Skin epidermis (tissue), 12 donors: ENCODE data around the gene EIF4G1.
A peak's percentile ranks its signal among the peaks of the same experiment; 100 is the strongest.

ENCODE experiments used
- H3K27ac ChIP-seq, 21 experiments: fragments of 200-600 bp; sonication (generic) in 11 of 21; one replicate each; pipeline ENCODE4 v1.5.0; 2020; ENCODE audit warnings: mild to moderate bottlenecking in 3 of 21, inconsistent platforms in 2 of 21, moderate library complexity in 2 of 21
- H3K4me3 ChIP-seq, 7 experiments: fragments of 200-600 bp; sonication (generic) in 2 of 7; one replicate each; pipeline ENCODE4 v1.5.0; 2020; ENCODE audit warnings: inconsistent platforms in 2 of 7, mild to moderate bottlenecking in 2 of 7, moderate library complexity in 1 of 7

EIF4G1 gene

DNA sequence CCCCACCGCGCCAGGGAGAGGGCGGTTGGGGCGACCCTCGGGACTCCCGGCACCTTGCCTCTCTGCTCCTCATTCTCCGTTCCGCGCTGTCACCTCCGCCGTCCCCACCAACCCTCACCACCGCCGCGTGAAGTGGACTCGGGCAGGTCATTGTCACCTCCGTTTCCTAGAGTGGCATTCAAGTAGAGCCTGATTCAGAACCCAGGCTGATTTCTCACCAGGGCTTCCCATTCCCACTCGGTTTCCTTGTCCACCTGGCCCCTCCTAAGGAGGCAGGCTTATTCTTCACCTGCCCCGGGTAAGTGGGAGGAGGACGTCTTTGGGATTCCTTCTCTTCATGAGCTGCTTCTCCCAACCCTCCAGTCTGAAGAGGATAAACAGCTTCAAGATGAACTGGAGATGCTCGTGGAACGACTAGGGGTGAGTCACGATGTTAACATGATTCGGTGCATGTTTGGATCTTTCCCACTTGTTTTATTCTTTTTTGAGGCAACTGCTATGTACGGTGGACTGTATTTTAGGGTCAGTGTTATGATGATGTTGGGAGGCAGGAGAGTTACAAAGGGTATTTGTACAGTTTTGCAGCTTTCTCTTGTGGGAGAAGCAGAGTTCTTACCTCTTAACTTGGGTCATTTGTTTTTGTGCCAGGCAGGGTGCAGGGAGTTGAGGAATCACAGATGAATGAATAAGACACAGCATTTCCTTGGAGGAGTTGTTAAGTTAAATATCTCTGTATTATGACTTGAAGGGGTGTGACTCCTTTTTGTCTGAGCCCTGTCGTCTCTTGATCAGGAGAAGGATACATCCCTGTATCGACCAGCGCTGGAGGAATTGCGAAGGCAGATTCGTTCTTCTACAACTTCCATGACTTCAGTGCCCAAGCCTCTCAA lies 14.7 kb upstream of the EIF4G1 start:
- peak overlapping the region; percentile 71 to 95 (median 87) for H3K4me3 ChIP-seq
- peak overlapping the region; percentile 15 to 92 (median 84) for H3K27ac ChIP-seq

DNA sequence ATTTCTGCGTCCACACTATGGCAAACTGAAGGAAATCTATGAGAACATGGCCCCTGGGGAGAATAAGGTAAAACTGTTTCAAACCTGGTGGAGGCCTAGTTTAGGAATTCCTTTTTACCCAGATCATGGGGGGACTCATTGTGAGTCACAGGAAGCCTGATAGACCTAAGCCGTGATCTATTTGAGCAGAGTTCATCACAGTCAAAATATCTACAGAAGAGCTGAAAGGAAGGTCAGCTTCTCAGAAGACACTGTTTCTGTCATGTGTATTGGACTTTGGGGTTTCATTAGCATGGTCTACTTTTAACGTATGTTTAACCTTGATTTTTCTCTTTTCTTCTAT lies 14.1 kb upstream of the EIF4G1 start:
- H3K4me3 ChIP-seq: peak overlapping the region in 6 of 7 experiments; percentile 71 to 95 (median 88)

DNA sequence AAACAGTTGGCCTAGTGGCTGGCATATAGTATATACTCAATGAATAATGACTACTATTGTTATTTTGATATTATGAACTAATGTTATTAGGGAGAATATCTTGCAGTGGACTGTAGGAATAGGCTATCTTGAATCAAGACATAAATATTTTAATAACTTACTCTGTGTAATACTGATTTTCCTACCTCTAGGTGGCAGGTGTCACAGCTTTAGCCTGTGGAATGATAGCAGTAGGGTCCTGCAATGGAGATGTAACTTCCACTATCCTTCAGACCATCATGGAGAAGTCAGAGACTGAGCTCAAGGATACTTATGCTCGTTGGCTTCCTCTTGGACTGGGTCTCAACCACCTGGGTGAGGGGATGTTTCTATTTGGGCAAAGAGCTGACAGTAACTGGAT lies 8.8 kb upstream of the EIF4G1 start:
- Histone ChIP-seq H3K4me3 (no peak overlapping the region), H3K27ac (no peak overlapping the region)

More for the DNA sequence above, 14.1 kb upstream of the EIF4G1 start:
- peak overlapping the region in 6 of 21 experiments; percentile 78 to 90 (median 84) for H3K27ac ChIP-seq

DNA sequence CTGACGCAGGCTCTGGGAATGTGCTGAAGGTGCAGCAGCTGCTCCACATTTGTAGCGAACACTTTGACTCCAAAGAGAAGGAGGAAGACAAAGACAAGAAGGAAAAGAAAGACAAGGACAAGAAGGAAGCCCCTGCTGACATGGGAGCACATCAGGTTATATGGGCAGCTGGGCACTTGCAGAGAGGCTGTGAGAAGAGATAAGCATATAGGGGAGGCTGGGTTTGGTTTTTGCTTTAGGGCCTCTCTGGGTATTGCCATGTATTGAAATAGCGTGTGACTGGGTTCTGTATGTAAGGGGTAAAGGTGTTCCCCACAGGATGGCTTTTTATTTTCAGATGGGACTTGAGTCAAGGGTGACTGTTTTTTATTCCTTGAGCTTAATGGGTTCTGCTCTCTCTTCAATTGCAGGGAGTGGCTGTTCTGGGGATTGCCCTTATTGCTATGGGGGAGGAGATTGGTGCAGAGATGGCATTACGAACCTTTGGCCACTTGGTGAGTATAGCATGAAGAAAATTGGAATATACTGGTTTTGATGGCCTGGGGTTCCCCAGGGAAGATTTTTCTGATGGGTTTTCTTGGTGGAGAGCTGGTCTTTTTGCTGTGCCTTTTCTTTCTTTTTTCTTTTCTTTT lies 7.9 kb upstream of the EIF4G1 start:
- H3K4me3 ChIP-seq: no peak overlapping the region
- H3K27ac ChIP-seq: no peak overlapping the region

DNA sequence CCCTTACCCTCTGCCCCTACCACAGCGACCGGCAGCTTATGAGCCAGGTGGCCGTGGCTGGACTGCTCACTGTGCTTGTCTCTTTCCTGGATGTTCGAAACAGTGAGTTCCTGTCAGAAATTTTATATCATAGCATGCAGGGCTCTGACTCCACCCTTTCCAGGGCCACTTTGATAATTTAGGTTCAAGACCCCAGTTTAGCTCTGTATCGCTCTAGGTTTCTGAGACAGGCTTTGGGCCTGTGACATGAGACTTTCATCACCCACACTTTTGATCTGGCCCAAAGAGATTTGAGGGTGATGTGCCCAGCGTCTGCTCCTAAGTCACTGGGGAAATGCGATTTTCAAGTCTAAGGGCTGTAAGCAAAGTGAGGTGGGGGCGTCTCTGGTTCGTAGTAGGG lies 6.5 kb upstream of the EIF4G1 start:
- no peak overlapping the region for H3K4me3 ChIP-seq
- no peak overlapping the region for H3K27ac ChIP-seq

DNA sequence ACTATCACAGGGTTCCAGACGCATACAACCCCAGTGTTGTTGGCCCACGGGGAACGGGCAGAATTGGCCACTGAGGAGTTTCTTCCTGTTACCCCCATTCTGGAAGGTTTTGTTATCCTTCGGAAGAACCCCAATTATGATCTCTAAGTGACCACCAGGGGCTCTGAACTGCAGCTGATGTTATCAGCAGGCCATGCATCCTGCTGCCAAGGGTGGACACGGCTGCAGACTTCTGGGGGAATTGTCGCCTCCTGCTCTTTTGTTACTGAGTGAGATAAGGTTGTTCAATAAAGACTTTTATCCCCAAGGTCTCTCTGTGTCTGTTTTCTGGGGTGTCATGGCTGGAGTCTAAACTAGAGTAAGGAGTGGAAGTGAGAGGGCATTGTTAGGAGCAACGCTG lies 5.7 kb upstream of the EIF4G1 start:
- no peak overlapping the region for H3K27ac ChIP-seq
- H3K4me3 ChIP-seq: no peak overlapping the region

DNA sequence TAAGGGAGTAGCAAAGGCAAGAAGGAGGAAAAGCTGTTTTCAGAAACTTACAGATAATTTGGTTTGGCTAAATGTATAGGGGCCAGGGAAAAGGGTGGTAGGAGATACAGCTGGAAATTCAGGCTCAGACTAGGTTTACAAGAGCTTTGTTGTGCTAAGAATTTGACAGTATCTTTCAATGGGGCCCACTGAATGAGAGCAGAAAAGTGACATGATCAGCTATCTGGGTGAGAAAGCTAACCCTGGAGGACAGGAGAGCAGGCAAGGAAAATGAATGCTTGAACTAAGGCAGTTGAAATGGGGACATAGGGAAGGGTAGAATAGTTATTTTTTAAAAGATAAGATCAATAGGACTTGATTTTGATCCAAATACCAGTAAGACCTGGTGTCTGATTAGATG lies 2.8 kb upstream of the EIF4G1 start:
- H3K27ac ChIP-seq: no peak overlapping the region
- no peak overlapping the region for H3K4me3 ChIP-seq

DNA sequence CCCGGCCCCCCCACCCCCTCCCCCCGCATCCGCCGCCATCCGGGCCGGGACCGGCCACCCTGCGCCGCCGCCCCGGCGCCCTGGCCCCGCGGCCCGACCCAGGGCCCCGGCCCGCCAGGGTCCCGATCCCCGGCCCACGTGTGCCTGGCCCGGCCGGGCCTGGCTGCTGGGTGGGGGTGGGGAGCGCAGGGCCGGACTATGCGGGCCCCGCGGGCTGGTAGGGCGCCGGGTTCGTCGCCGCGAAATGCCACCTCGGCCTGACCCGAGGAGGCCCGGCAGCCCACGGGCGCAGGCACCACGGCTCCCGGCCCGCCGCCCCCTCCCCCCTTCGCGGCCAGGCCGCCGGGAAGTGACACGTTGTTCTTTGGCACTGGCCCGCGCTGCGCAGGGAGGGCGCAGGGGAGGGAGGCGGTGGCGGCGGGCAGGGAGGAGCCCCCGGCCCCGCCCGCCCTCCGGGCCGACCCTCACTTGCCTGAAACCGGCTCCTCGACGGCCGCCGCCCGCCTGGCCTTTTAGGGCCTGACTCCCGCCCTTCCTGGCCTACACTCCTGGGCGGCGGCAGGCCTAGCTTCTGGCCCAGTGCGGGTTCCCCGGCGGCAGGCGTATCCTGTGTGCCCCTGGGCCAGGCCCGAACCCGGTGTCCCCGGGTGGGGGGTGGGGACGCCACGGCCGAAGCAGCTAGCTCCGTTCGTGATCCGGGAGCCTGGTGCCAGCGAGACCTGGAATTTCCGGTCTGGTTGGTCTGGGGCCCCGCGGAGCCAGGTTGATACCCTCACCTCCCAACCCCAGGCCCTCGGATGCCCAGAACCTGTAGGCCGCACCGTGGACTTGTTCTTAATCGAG lies 515 bp downstream of the EIF4G1 start:
- Histone ChIP-seq H3K27ac (peak overlapping the region; percentile 86 to 100 (median 97)), H3K4me3 (peak overlapping the region; percentile 70 to 85 (median 83))

DNA sequence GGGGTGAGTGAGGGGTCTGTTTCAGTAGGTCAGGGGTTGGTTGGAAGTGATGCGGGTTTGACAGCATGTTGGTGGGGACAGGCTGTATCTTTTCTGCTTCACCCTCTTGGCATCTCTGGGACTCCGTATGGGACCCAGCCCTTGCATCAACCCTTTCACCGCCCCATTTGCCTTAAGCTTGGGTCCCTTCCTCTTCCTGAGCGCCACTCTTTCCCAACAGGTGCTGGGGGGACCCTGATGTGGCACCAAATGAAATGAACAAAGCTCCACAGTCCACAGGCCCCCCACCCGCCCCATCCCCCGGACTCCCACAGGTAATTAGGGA lies 1.1 kb downstream of the EIF4G1 start:
- Histone ChIP-seq H3K27ac (peak overlapping the region; percentile 86 to 100 (median 97)), H3K4me3 (peak overlapping the region; percentile 70 to 85 (median 83))

DNA sequence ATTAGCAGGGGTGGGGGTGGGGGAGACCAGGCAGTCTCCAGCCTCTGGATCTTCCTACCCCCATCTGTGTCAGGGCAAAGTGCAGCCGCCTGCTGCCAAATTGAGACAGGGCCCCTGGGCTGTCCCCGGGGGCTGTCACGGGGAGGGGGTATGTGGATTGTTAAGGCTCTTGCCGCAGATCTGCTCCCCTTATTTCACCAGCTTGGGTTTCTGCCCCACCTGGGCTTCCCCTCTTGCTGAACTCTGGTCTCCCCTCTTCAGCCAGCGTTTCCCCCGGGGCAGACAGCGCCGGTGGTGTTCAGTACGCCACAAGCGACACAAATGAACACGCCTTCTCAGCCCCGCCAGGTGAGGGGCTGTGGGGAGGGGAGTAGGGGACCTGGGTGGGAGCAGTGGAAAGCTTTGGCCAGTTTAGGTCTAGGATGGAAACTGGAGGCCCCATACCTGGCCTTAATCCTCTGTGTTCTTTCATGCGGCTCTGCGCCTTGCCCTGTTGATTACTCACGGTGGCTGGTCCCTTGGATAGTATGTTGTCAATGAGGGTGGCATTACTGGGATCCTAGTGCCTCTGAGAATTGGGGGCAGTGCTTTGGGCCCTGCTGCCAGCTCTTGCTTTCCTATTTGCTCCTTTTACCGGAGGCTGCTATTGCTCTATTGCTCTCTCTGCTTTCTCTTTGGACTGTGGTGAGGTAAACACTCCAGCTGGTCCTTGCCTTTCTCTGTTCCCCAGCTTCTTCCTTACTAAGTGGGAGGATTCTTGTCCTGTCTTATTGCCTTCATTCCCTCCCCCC lies 1.7 kb downstream of the EIF4G1 start:
- Histone ChIP-seq H3K27ac (peak overlapping the region; percentile 86 to 100 (median 97)), H3K4me3 (peak overlapping the region; percentile 70 to 85 (median 83))

DNA sequence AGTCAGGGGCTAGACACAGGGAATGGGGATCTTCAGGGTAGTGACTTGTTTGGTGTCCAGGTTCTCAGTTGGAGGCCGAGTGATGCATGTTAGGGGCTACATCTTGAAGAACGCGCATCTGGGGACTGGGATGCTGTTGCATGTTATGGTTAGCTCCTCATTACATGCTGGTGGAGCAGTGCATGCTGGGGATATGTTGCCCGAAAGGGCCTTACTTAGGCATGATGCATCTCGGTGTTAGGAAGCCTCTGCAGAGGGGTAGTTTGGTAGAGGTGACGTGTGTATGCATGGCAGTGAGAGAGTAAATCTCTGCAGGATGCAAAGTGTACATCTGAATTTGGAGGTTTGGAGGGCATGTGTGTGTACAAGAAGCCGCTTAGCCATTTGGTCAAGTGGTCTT lies 2.4 kb downstream of the EIF4G1 start:
- peak overlapping the region in 4 of 7 experiments; percentile 70 to 85 (median 77) for H3K4me3 ChIP-seq

DNA sequence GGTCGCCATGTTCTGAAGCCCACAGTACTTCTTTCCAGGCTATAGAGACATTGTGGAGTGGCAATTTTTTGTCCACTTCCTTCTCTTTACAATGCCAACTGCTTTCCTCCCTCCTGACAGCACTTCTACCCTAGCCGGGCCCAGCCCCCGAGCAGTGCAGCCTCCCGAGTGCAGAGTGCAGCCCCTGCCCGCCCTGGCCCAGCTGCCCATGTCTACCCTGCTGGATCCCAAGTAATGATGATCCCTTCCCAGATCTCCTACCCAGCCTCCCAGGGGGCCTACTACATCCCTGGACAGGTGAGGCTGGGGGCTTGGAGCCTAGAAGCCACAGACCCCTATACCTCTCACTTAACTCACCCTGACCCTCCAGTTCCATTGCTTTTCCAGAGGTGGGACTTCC lies 2.8 kb downstream of the EIF4G1 start:
- H3K27ac ChIP-seq: peak overlapping the region in 8 of 21 experiments; percentile 25 to 99 (median 70)
- no peak overlapping the region for H3K4me3 ChIP-seq

More for the DNA sequence above, 2.4 kb downstream of the EIF4G1 start:
- peak overlapping the region in 11 of 21 experiments; percentile 94 to 100 (median 96) for H3K27ac ChIP-seq

DNA sequence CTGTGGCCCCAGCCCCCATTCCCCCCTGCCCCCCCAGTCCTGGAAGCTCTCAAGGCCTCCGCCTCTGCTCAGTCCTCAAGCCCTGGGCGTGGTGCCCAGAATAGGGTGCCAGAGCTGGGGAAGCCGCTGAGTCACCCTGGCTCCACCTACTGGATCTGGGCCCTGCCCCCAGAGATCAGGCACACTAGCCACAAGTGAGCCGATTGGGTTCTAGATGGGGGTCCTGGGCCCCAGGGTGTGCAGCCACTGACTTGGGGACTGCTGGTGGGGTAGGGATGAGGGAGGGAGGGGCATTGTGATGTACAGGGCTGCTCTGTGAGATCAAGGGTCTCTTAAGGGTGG lies 5.7 kb downstream of the EIF4G1 start:
- Histone ChIP-seq H3K4me3 (peak overlapping the region; percentile 3 to 41 (median 30)), H3K27ac (peak overlapping the region in 20 of 21 experiments; percentile 62 to 96 (median 88))

DNA sequence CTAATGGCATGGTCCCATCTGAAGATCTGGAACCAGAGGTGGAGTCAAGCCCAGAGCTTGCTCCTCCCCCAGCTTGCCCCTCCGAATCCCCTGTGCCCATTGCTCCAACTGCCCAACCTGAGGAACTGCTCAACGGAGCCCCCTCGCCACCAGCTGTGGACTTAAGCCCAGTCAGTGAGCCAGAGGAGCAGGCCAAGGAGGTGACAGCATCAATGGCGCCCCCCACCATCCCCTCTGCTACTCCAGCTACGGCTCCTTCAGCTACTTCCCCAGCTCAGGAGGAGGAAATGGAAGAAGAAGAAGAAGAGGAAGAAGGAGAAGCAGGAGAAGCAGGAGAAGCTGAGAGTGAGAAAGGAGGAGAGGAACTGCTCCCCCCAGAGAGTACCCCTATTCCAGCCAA lies 7.3 kb downstream of the EIF4G1 start:
- H3K4me3 ChIP-seq: no peak overlapping the region
- peak overlapping the region in 7 of 21 experiments; percentile 5 to 91 (median 36) for H3K27ac ChIP-seq

DNA sequence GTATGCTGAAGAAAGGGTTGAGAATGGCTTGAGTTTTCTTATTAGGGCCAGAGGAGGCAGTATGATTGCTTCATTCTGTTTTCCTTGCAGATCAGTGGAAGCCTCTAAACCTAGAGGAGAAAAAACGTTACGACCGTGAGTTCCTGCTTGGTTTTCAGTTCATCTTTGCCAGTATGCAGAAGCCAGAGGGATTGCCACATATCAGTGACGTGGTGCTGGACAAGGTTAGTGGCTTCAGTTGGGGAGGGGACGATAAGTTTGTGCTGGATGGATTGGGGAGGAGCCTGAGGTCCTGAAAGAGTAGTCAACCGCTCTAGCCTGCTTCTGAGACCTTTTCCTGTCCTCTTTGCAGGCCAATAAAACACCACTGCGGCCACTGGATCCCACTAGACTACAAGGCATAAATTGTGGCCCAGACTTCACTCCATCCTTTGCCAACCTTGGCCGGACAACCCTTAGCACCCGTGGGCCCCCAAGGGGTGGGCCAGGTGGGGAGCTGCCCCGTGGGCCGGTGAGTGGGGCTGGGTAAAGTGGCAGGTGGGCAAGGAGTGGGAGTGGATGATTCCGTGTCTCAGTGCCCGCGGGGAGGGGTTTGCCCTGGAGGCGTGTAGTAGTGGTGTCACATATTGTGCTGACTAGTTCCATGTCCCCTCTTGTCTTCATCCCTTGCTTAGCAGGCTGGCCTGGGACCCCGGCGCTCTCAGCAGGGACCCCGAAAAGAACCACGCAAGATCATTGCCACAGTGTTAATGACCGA lies 8.5 kb downstream of the EIF4G1 start:
- peak overlapping the region in 2 of 21 experiments; percentile 38 to 49 for H3K27ac ChIP-seq
- H3K4me3 ChIP-seq: no peak overlapping the region

DNA sequence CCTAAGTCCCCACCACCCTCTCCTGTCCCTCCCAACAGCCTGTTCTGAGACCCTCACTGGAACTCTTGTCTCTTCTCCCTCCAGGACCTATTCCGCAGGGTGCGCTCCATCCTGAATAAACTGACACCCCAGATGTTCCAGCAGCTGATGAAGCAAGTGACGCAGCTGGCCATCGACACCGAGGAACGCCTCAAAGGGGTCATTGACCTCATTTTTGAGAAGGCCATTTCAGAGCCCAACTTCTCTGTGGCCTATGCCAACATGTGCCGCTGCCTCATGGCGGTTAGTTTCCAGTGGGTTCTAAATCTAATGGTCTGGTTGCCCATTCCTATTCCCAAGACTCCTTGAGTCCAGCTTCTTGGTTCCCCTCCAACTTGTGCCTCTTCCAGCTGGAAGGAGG lies 9.3 kb downstream of the EIF4G1 start:
- peak overlapping the region in 1 of 21 experiments; percentile 0 for H3K27ac ChIP-seq
- no peak overlapping the region for H3K4me3 ChIP-seq

DNA sequence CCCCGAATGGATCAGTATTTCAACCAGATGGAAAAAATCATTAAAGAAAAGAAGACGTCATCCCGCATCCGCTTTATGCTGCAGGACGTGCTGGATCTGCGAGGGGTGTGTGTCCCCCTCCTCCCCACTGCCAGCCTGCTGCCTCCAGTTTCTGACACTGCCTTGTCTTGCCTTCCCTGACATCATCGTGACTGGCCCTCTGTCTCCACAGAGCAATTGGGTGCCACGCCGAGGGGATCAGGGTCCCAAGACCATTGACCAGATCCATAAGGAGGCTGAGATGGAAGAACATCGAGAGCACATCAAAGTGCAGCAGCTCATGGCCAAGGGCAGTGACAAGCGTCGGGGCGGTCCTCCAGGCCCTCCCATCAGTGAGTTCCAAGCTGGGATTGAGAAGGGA lies 10.9 kb downstream of the EIF4G1 start:
- Histone ChIP-seq H3K4me3 (no peak overlapping the region), H3K27ac (peak overlapping the region in 2 of 21 experiments; percentile 6 to 24)

DNA sequence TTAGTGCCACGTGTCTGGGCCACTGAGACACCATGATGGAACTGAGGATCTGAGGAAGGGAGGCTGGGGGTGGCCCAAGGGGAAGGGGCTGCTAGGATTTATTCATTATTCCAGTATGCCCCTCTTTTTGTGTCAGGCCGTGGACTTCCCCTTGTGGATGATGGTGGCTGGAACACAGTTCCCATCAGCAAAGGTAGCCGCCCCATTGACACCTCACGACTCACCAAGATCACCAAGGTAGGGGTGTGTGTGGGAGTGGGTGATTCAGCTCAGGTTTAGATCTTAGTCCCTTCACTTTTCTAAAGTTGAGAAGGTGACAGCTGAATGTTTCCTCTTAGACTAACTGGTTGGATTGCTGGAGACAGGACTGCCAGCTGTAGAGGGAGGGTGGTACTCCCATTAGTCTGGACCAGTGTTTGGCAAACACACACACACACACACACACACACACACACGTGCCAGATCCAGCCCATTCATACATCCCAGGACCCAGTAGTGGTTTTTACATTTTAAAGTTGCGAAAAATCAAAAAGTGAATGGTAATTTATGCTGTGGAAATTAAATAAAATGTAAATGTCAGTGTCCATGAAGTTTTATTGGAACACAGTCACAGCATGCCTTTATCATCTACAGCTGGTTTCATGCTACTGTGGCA lies 11.4 kb downstream of the EIF4G1 start:
- H3K4me3 ChIP-seq: no peak overlapping the region
- peak overlapping the region in 1 of 21 experiments; percentile 24 for H3K27ac ChIP-seq
